ENCODE data around the gene HS3ST4. TPM values are rescaled to one million over a fixed set of nuclear protein-coding genes. Genes with fewer than 3 reads are reported as not detected.

The HS3ST4 gene
- total and polyA plus RNA-seq, 2 of the 4 experiments (the other 2 are of a cell fraction) = not detected

DNA sequence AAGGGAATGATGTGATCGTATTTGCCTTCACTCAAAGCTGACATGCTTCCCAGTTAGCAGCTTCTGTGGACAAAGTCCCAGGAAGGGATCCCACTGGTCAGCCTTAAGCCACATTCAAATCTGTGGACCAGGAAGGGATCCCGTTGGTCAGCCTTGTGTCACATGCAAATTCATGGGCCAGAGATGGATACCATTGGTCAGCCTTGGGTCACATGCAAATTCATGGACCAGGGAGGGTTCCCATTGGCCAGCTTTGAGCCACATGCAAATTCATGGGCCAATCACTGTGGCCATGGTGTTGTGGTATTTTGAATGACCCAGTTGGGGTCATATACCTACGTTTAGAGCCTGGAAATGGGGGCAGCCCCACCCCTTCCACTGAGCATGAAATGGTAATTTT lies 201.6 kb downstream of the HS3ST4 start:
- POLR2A ChIA-PET (ENCODE audit: unreplicated experiment) = no interaction called here
- Histone ChIP-seq H2AK5ac (ENCODE audit: low read depth, low read length) (no peak overlapping the region), H3K9me1 (ENCODE audit: insufficient read depth, low read length) (no peaks in the 10 kb centered on the region), H3K4me1 (ENCODE audit: control insufficient read depth, insufficient read depth, low read length) (no peaks in the 10 kb centered on the region), H2BK5ac (ENCODE audit: low read depth, low read length, poor library complexity, severe bottlenecking) (no peak overlapping the region), H3K4me3 (ENCODE audit: insufficient read depth, low read depth, low read length) (no peak overlapping the region), H3K27ac (ENCODE audit: insufficient read depth, low read length) (no peak overlapping the region), H3K18ac (ENCODE audit: low read depth, low read length) (no peak overlapping the region), H3K9ac (ENCODE audit: low read depth, low read length) (no peak overlapping the region), H3K36me3 (ENCODE audit: control insufficient read depth, insufficient read depth, low read length) (no peaks in the 10 kb centered on the region), H4K20me1 (ENCODE audit: insufficient read depth, low read length) (no peaks in the 10 kb centered on the region), H3K9me3 (ENCODE audit: control insufficient read depth, insufficient read depth, low read length) (peaks cover 17% of the 10 kb centered on the region), H3K4me2 (ENCODE audit: low read depth, low read length) (no peak overlapping the region), H3K27me3 (ENCODE audit: control insufficient read depth, insufficient read depth, low read length) (no peaks in the 10 kb centered on the region), H4K91ac (ENCODE audit: insufficient read depth, low read depth, low read length) (no peak overlapping the region), H3K79me1 (ENCODE audit: low read depth in 1 of 2, low read length in 2 of 2) (no peaks in the 10 kb centered on the region), H4K8ac (ENCODE audit: low read depth in 2 of 2, low read length in 2 of 2) (no peak overlapping the region), H2AFZ (replicated peaks; ENCODE audit: low read length, poor library complexity) (no peak overlapping the region), H4K5ac (ENCODE audit: low read depth, low read length) (no peak overlapping the region), H3K14ac (replicated peaks; ENCODE audit: low read depth, low read length) (no peak overlapping the region), H2BK15ac (ENCODE audit: low read depth, low read length) (no peak overlapping the region), H2BK20ac (ENCODE audit: low read depth, low read length) (no peak overlapping the region), H3K56ac (ENCODE audit: extremely low read depth, insufficient read depth, low read length) (no peak overlapping the region), H2AK9ac (replicated peaks; ENCODE audit: low read depth, low read length, poor library complexity) (no peak overlapping the region), H3K23ac (ENCODE audit: low read depth, low read length) (no peak overlapping the region), H3K4ac (ENCODE audit: low read depth, low read length) (no peak overlapping the region), H2BK120ac (ENCODE audit: low read depth, low read length) (no peak overlapping the region)
- BruUV-seq (replicated peaks) = no TSS peak
- intact Hi-C loops (cut with micrococcal nuclease) (no loop called here), in situ Hi-C loops (cut with MboI; ENCODE audit: low sequenced_read_pairs) (no loop called here), dilution Hi-C loops (cut with HindIII; ENCODE audit: low sequenced_read_pairs, unreplicated experiment) (no loop called here)
- ATAC-seq (ENCODE audit: low read depth) (no peak), DNase-seq (no peak)
- TF ChIP-seq SMC3 (IDR thresholded peaks at IDR 0.05; ENCODE audit: low read depth, low read length) (no peak), MAFK (IDR thresholded peaks at IDR 0.05; ENCODE audit: low read depth, low read length) (no peak), FOS (IDR thresholded peaks at IDR 0.05; ENCODE audit: low read depth, low read length) (no peak), CHD1 (IDR thresholded peaks at IDR 0.05; ENCODE audit: low read depth, low read length) (no peak), MXI1 (IDR thresholded peaks at IDR 0.05; ENCODE audit: borderline replicate concordance, low read depth, low read length) (no peak), CEBPB (IDR thresholded peaks at IDR 0.05; ENCODE audit: low read depth, low read length) (no peak), RFX5 (IDR thresholded peaks at IDR 0.05; ENCODE audit: low read depth, low read length) (no peak), RCOR1 (IDR thresholded peaks at IDR 0.05; ENCODE audit: insufficient replicate concordance, low read length) (no peak), RAD21 (IDR thresholded peaks at IDR 0.05; ENCODE audit: low read length) (no peak), POLR2A (IDR thresholded peaks at IDR 0.05; ENCODE audit: low read depth, low read length) (no peak), MAZ (IDR thresholded peaks at IDR 0.05; ENCODE audit: borderline replicate concordance, low read depth, low read length) (no peak), NFE2L2 (IDR thresholded peaks at IDR 0.05; ENCODE audit: low read depth, low read length) (no peak), BHLHE40 (IDR thresholded peaks at IDR 0.05; ENCODE audit: low read depth, low read length) (no peak)
- TF ChIP-seq, protein P1, sequence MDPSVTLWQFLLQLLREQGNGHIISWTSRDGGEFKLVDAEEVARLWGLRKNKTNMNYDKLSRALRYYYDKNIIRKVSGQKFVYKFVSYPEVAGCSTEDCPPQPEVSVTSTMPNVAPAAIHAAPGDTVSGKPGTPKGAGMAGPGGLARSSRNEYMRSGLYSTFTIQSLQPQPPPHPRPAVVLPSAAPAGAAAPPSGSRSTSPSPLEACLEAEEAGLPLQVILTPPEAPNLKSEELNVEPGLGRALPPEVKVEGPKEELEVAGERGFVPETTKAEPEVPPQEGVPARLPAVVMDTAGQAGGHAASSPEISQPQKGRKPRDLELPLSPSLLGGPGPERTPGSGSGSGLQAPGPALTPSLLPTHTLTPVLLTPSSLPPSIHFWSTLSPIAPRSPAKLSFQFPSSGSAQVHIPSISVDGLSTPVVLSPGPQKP (IDR thresholded peaks at IDR 0.05; ENCODE audit: borderline replicate concordance, low read depth, low read length) = no peak
- TF ChIP-seq, protein P2, sequence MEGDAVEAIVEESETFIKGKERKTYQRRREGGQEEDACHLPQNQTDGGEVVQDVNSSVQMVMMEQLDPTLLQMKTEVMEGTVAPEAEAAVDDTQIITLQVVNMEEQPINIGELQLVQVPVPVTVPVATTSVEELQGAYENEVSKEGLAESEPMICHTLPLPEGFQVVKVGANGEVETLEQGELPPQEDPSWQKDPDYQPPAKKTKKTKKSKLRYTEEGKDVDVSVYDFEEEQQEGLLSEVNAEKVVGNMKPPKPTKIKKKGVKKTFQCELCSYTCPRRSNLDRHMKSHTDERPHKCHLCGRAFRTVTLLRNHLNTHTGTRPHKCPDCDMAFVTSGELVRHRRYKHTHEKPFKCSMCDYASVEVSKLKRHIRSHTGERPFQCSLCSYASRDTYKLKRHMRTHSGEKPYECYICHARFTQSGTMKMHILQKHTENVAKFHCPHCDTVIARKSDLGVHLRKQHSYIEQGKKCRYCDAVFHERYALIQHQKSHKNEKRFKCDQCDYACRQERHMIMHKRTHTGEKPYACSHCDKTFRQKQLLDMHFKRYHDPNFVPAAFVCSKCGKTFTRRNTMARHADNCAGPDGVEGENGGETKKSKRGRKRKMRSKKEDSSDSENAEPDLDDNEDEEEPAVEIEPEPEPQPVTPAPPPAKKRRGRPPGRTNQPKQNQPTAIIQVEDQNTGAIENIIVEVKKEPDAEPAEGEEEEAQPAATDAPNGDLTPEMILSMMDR (conservative IDR thresholded peaks at IDR 0.05; ENCODE audit: low read depth, low read length) = no peak
- TF ChIP-seq, protein P3, sequence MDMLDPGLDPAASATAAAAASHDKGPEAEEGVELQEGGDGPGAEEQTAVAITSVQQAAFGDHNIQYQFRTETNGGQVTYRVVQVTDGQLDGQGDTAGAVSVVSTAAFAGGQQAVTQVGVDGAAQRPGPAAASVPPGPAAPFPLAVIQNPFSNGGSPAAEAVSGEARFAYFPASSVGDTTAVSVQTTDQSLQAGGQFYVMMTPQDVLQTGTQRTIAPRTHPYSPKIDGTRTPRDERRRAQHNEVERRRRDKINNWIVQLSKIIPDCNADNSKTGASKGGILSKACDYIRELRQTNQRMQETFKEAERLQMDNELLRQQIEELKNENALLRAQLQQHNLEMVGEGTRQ (IDR thresholded peaks at IDR 0.05; ENCODE audit: low read depth, low read length) = no peak
- CTCF ChIA-PET = no interaction called here
- WGBS, 2 experiments (ENCODE audit: extremely low coverage in 2 of 2, insufficient read length in 1 of 2) = no CpG with 5 or more reads among the region's 3 CpGs

Measured in IMR-90 (cell line).